ENCODE measurements around the gene ACSS1.

ACSS1 gene

GRCh38 chr20:25083141-25083772 is 25.3 kb upstream of the ACSS1 start:
- Mint-ChIP-seq H3K9me3 (no peaks in the 10 kb centered on the region), H3K4me1 (peaks cover 20% of the 10 kb centered on the region), H3K4me3 (peak overlapping the region; percentile 80), H3K27me3 (peaks cover 49% of the 10 kb centered on the region), H3K27ac (no peak overlapping the region), H3K36me3 (no peaks in the 10 kb centered on the region)

- Mint-ChIP-seq H3K4me1 (peaks cover 20% of the 10 kb centered on the region), H3K36me3 (no peaks in the 10 kb centered on the region), H3K9me3 (no peaks in the 10 kb centered on the region), H3K27me3 (peaks cover 55% of the 10 kb centered on the region), H3K27ac (no peak overlapping the region), H3K4me3 (peak overlapping the region; percentile 28)
Measured at GRCh38 chr20:25082498-25082873, 24.5 kb upstream of the ACSS1 start.

GRCh38 chr20:25081730-25082497 is 24.0 kb upstream of the ACSS1 start, which contains the start of gene VSX1:
Gene VSX1 (minus strand): TSS chr20:25082141. CDS start chr20:25082096, 45 bp downstream.
- peak within 1 kb of the TSS; percentile 28 for H3K4me3 Mint-ChIP-seq
- H3K36me3 Mint-ChIP-seq, result no peaks in the 10 kb centered on the region
- peaks cover 59% of the 10 kb centered on the region for H3K27me3 Mint-ChIP-seq
- H3K9me3 Mint-ChIP-seq, result no peaks in the 10 kb centered on the region
- H3K27ac Mint-ChIP-seq, result no peak within 1 kb of the TSS
- H3K4me1 Mint-ChIP-seq, result peaks cover 20% of the 10 kb centered on the region

GRCh38 chr20:25081065-25081729 is 23.3 kb upstream of the ACSS1 start:
- Mint-ChIP-seq H3K27ac (no peak overlapping the region), H3K9me3 (no peaks in the 10 kb centered on the region), H3K4me3 (no peak overlapping the region), H3K27me3 (peaks cover 61% of the 10 kb centered on the region), H3K4me1 (peaks cover 20% of the 10 kb centered on the region), H3K36me3 (no peaks in the 10 kb centered on the region)

GRCh38 chr20:25079171-25079570 is 21.2 kb upstream of the ACSS1 start:
- Mint-ChIP-seq H3K27ac (no peak overlapping the region), H3K27me3 (peaks cover 58% of the 10 kb centered on the region), H3K4me3 (no peak overlapping the region)

GRCh38 chr20:25078662-25079061 is 20.7 kb upstream of the ACSS1 start:
- H3K36me3 Mint-ChIP-seq, result no peaks in the 10 kb centered on the region

More at GRCh38 chr20:25079171-25079570, 21.2 kb upstream of the ACSS1 start:
- Mint-ChIP-seq H3K36me3 (no peaks in the 10 kb centered on the region), H3K9me3 (no peaks in the 10 kb centered on the region), H3K4me1 (peaks cover 15% of the 10 kb centered on the region)

GRCh38 chr20:25077610-25078169 is 19.8 kb upstream of the ACSS1 start:
- Mint-ChIP-seq H3K27ac (no peak overlapping the region), H3K4me3 (no peak overlapping the region), H3K9me3 (no peaks in the 10 kb centered on the region), H3K4me1 (peaks cover 5% of the 10 kb centered on the region), H3K36me3 (no peaks in the 10 kb centered on the region), H3K27me3 (peaks cover 59% of the 10 kb centered on the region)

More at GRCh38 chr20:25078662-25079061, 20.7 kb upstream of the ACSS1 start:
- no peak overlapping the region for H3K27ac Mint-ChIP-seq
- H3K4me3 Mint-ChIP-seq, result no peak overlapping the region
- peaks cover 58% of the 10 kb centered on the region for H3K27me3 Mint-ChIP-seq
- H3K9me3 Mint-ChIP-seq, result no peaks in the 10 kb centered on the region
- peaks cover 10% of the 10 kb centered on the region for H3K4me1 Mint-ChIP-seq

- no peak overlapping the region for H3K27ac Mint-ChIP-seq
- no peaks in the 10 kb centered on the region for H3K9me3 Mint-ChIP-seq
- no peak overlapping the region for H3K4me3 Mint-ChIP-seq
Measured at GRCh38 chr20:25076731-25077609, 19.0 kb upstream of the ACSS1 start.

GRCh38 chr20:25076201-25076600 is 18.3 kb upstream of the ACSS1 start:
- Mint-ChIP-seq H3K27me3 (peaks cover 59% of the 10 kb centered on the region), H3K27ac (no peak overlapping the region), H3K9me3 (no peaks in the 10 kb centered on the region), H3K4me3 (no peak overlapping the region), H3K36me3 (no peaks in the 10 kb centered on the region), H3K4me1 (no peaks in the 10 kb centered on the region)

More at GRCh38 chr20:25076731-25077609, 19.0 kb upstream of the ACSS1 start:
- Mint-ChIP-seq H3K4me1 (no peaks in the 10 kb centered on the region), H3K36me3 (no peaks in the 10 kb centered on the region), H3K27me3 (peaks cover 59% of the 10 kb centered on the region)

GRCh38 chr20:25073544-25073943 is 15.6 kb upstream of the ACSS1 start:
- H3K27ac Mint-ChIP-seq, result no peak overlapping the region
- H3K9me3 Mint-ChIP-seq, result no peaks in the 10 kb centered on the region
- peaks cover 50% of the 10 kb centered on the region for H3K27me3 Mint-ChIP-seq
- no peaks in the 10 kb centered on the region for H3K4me1 Mint-ChIP-seq
- no peak overlapping the region for H3K4me3 Mint-ChIP-seq
- H3K36me3 Mint-ChIP-seq, result no peaks in the 10 kb centered on the region

GRCh38 chr20:25072226-25072811 is 14.4 kb upstream of the ACSS1 start:
- Mint-ChIP-seq H3K27me3 (peaks cover 42% of the 10 kb centered on the region), H3K9me3 (no peaks in the 10 kb centered on the region), H3K4me3 (no peak overlapping the region), H3K27ac (no peak overlapping the region), H3K36me3 (no peaks in the 10 kb centered on the region), H3K4me1 (no peaks in the 10 kb centered on the region)

- no peak overlapping the region for H3K27ac Mint-ChIP-seq
- no peaks in the 10 kb centered on the region for H3K4me1 Mint-ChIP-seq
- H3K4me3 Mint-ChIP-seq, result no peak overlapping the region
- peaks cover 36% of the 10 kb centered on the region for H3K27me3 Mint-ChIP-seq
- no peaks in the 10 kb centered on the region for H3K36me3 Mint-ChIP-seq
- no peaks in the 10 kb centered on the region for H3K9me3 Mint-ChIP-seq
Measured at GRCh38 chr20:25071734-25072133, 13.8 kb upstream of the ACSS1 start.

GRCh38 chr20:25070821-25071473 is 13.0 kb upstream of the ACSS1 start:
- Mint-ChIP-seq H3K27me3 (peaks cover 35% of the 10 kb centered on the region), H3K27ac (no peak overlapping the region), H3K9me3 (no peaks in the 10 kb centered on the region)

More at GRCh38 chr20:25070821-25071473, 13.0 kb upstream of the ACSS1 start:
- Mint-ChIP-seq H3K4me1 (peaks cover 4% of the 10 kb centered on the region), H3K36me3 (no peaks in the 10 kb centered on the region), H3K4me3 (no peak overlapping the region)

Data from activated naive CD4-positive, alpha-beta T cell treated with anti-CD3 and anti-CD28 coated beads, Interleukin-2, amount 50 U/mL, for 24 hours (primary cell).